Endothelial cell of umbilical vein (primary cell): ENCODE data around the gene NUB1. TPM values are rescaled to one million over a fixed set of nuclear protein-coding genes. Genes with fewer than 3 reads are reported as not detected.

Source experiments
- BruUV-seq: library from RNA; stranded (reverse); fragments of 400-500 nt; replicated peaks from 2 replicates; lab custom pipeline; 2021; lab: Mats Ljungman, UMichigan
- CTCF ChIA-PET: fragments of 300-600, 350-600 bp; sonication (Branson Sonifier 250); formaldehyde crosslinking; loops from one replicate; lab custom pipeline; 2021; ENCODE audit warnings: antibody characterized with exemption, inconsistent platforms; lab: Charles Lee
- POLR2A ChIA-PET: fragments of 300-600, 350-600 bp; sonication (Branson Sonifier 250); formaldehyde crosslinking; loops from one replicate; lab custom pipeline; 2021; ENCODE audit warnings: antibody characterized with exemption, inconsistent platforms; lab: Charles Lee
- DNase-seq: peaks from one replicate; pipeline ENCODE4 v3.0.0-alpha.2; 2011; ENCODE audit warnings: low read depth, low spot score
- FAIRE-seq: peaks from 2 replicates; lab custom pipeline; 2011; peaks lifted over from hg19 to GRCh38; lab: Jason Lieb, UNC
- H2AFZ ChIP-seq: 2 replicates; pipeline ENCODE4 v1.6.0; 2012; ENCODE audit warnings: low read depth, low read length, control low read depth, inconsistent platforms
- H3K27ac ChIP-seq: 2 replicates; pipeline ENCODE4 v1.5.1; 2011; ENCODE audit warnings: low read depth, mild to moderate bottlenecking, control low read depth, low read length, moderate library complexity; ENCODE audit not compliant: insufficient read depth
- H3K27me3 ChIP-seq, 2 experiments: 2 replicates each; pipeline versions ENCODE4 v1.6.0 to v1.6.1; 2011; ENCODE audit warnings: low read length in 2 of 2, mixed read lengths in 1 of 2; ENCODE audit not compliant: control insufficient read depth in 2 of 2, insufficient read depth in 2 of 2
- H3K36me3 ChIP-seq, 2 experiments: 2 replicates in 1 of 2; 3 replicates in 1 of 2; pipeline ENCODE4 v1.5.1; 2011; ENCODE audit warnings: low read length in 2 of 2, mild to moderate bottlenecking in 1 of 2, moderate library complexity in 1 of 2; ENCODE audit not compliant: control insufficient read depth in 2 of 2, insufficient read depth in 2 of 2; ENCODE audit errors: extremely low read depth in 1 of 2
- H3K4me1 ChIP-seq: 3 replicates; pipeline ENCODE4 v1.5.1; 2011; ENCODE audit warnings: mild to moderate bottlenecking, low read length; ENCODE audit not compliant: control insufficient read depth, insufficient read depth; ENCODE audit errors: extremely low read depth
- H3K4me2 ChIP-seq: 2 replicates; pipeline ENCODE4 v1.6.1; 2011; ENCODE audit warnings: low read length, control low read depth, mixed read lengths; ENCODE audit not compliant: insufficient read depth
- H3K4me3 ChIP-seq, 3 experiments: fragments of 200-600 bp in 1 of 3; sonication (generic), shearing (Covaris generic) in 1 of 3; replicated peaks in 1 of 3; 2 replicates each; pipeline ENCODE4 v1.5.1; 2011 to 2016; ENCODE audit warnings: control low read depth in 3 of 3, low read length in 3 of 3, mild to moderate bottlenecking in 2 of 3, inconsistent platforms in 1 of 3, low read depth in 1 of 3, moderate library complexity in 1 of 3; ENCODE audit not compliant: insufficient read depth in 1 of 3
- H3K79me2 ChIP-seq: 2 replicates; pipeline ENCODE4 v1.6.0; 2012; ENCODE audit warnings: low read length, inconsistent platforms; ENCODE audit not compliant: control insufficient read depth, insufficient read depth
- H3K9ac ChIP-seq: replicated peaks from 2 replicates; pipeline ENCODE3; 2011; ENCODE audit warnings: low read length, control low read depth; ENCODE audit not compliant: insufficient read depth; ENCODE audit errors: extremely low read depth
- H3K9me1 ChIP-seq: replicated peaks from 3 replicates; pipeline ENCODE4 v1.6.0; 2011; ENCODE audit warnings: mild to moderate bottlenecking, low read length; ENCODE audit not compliant: control insufficient read depth, insufficient read depth; ENCODE audit errors: extremely low read depth
- H3K9me3 ChIP-seq: replicated peaks from 2 replicates; pipeline ENCODE4 v1.5.1; 2012; ENCODE audit warnings: low read length, inconsistent platforms; ENCODE audit not compliant: control insufficient read depth, insufficient read depth
- H4K20me1 ChIP-seq: replicated peaks from 2 replicates; pipeline ENCODE3; 2011; ENCODE audit warnings: mild to moderate bottlenecking, low read length; ENCODE audit not compliant: control insufficient read depth, insufficient read depth; ENCODE audit errors: extremely low read depth
- EZH2 ChIP-seq: IDR thresholded peaks from 2 replicates; pipeline ENCODE4 v1.6.1; 2012; ENCODE audit warnings: borderline replicate concordance, low read depth, mild to moderate bottlenecking, moderate library complexity, low read length, inconsistent platforms; ENCODE audit not compliant: severe bottlenecking
- FOS ChIP-seq: IDR thresholded peaks from 2 replicates; pipeline ENCODE4 v1.6.1; 2011; ENCODE audit warnings: mild to moderate bottlenecking, low read length, moderate library complexity, borderline replicate concordance; ENCODE audit not compliant: insufficient read depth
- GATA2 ChIP-seq: IDR thresholded peaks from 2 replicates; pipeline ENCODE4 v1.7.0; 2011; ENCODE audit warnings: low read depth, mild to moderate bottlenecking, moderate library complexity, mixed read lengths, low read length; ENCODE audit not compliant: insufficient read length, insufficient read depth
- JUN ChIP-seq: IDR thresholded peaks from 2 replicates; pipeline ENCODE4 v1.6.1; 2011; ENCODE audit warnings: borderline replicate concordance, low read depth; ENCODE audit not compliant: insufficient read length, insufficient read depth
- MYC ChIP-seq: IDR thresholded peaks from one replicate; pipeline ENCODE4 v1.6.1; 2011; ENCODE audit warnings: mild to moderate bottlenecking, low read depth, low read length
- POLR2A ChIP-seq: IDR thresholded peaks from 2 replicates; pipeline ENCODE4 v1.6.1; 2012; ENCODE audit warnings: low read depth, mild to moderate bottlenecking, control low read depth, low read length
- POLR2AphosphoS5 ChIP-seq: IDR thresholded peaks from 2 replicates; pipeline ENCODE4 v1.6.1; 2012; ENCODE audit warnings: low read depth, mild to moderate bottlenecking, control low read depth, low read length, moderate library complexity; ENCODE audit not compliant: insufficient read depth
- dilution Hi-C: fragments of 300-500 bp; cut with MboI; formaldehyde crosslinking; loops from one replicate; pipeline ENCODE4 v1.15.0; 2019; ENCODE audit warnings: low sequenced_read_pairs; ENCODE audit not compliant: extremely low pct_ligation_motif_present
- intact Hi-C: fragments of 100-400 bp; cut with micrococcal nuclease; formaldehyde crosslinking; loops from one replicate; pipeline ENCODE4 v1.10.0; 2022
- polyA plus RNA-seq, 4 experiments: library from polyadenylated mRNA; depleted of rRNA in 3 of 4; stranded (reverse) in 3 of 4; unstranded in 1 of 4; fragments of >200 nt; gene quantifications; 2 replicates each; pipeline versions ENCODE4 v1.2.1 to v1.2.3, GENCODE V29; 2011 to 2012; ENCODE audit warnings: missing spikeins in 1 of 4
- total RNA-seq: library from RNA; stranded (reverse); gene quantifications from 2 replicates; pipeline ENCODE4 v1.2.3, GENCODE V29; 2021
- TF ChIP-seq, protein P1 (sequence below), 2 donors: IDR thresholded peaks; 1 replicate in 1 of 2; 2 replicates in 1 of 2; pipeline ENCODE4 v1.5.1; 2011; ENCODE audit warnings: low read length in 2 of 2, mild to moderate bottlenecking in 2 of 2, moderate library complexity in 2 of 2, control low read depth in 1 of 2, inconsistent platforms in 1 of 2, low read depth in 1 of 2; ENCODE audit not compliant: insufficient read depth in 1 of 2; ENCODE audit errors: extremely low read depth in 1 of 2
- TF ChIP-seq, protein P2 (sequence below): IDR thresholded peaks from 2 replicates; pipeline ENCODE4 v1.6.1; 2011; ENCODE audit not compliant: insufficient read depth, insufficient read length

Gene NUB1
- total and polyA plus RNA-seq, 2 donors (not counting 3 experiments of a cell fraction or from before 2014, with no cell fraction given) = 28.0 to 46.2 TPM

DNA sequence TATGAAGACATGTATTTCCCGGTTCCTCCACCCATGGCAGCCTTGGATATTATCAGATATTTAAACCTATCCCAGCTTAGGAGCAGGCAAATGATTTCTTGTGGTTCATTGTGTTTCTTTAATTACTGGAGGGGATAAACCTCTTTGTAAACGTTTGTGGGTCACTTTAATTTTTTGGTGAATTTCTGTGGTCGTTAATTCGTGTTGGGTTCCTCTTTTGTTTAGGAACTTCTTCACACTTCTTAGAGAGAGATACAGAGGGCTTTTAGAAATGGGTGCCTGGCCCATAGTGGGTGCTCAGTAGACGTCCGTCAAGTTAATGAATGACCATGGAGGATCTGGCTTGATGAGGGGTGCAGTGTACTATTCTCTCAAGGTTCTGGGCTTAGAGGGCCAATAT, 27.2 kb upstream of the NUB1 start:
- DNase-seq (no peak), FAIRE-seq (no peak)
- Histone ChIP-seq H3K9me3 (no peaks in the 10 kb centered on the region), H3K27ac (no peak overlapping the region), H4K20me1 (no peaks in the 10 kb centered on the region), H3K9me1 (no peaks in the 10 kb centered on the region), H3K4me2 (no peak overlapping the region), H3K9ac (no peak overlapping the region), H3K36me3 (no peaks in the 10 kb centered on the region), H3K27me3 (peaks cover 0 to 6% of the 10 kb centered on the region in 2 experiments), H3K4me3 (no peak overlapping the region), H3K4me1 (no peaks in the 10 kb centered on the region), H2AFZ (no peak overlapping the region), H3K79me2 (no peaks in the 10 kb centered on the region)
- dilution Hi-C loops (no loop called here), intact Hi-C loops (no loop called here)
- CTCF ChIA-PET = interaction anchor here (0.7 to 4.4 kb wide), 8 partner anchors 10 to 447 kb away, joined by 3 to 92 read pairs (median 10); no protein-coding TSS in a partner anchor
- POLR2A ChIA-PET = no interaction called here
- TF ChIP-seq GATA2 (no peak), EZH2 (no peak), FOS (no peak), JUN (no peak), MYC (no peak), POLR2AphosphoS5 (no peak), POLR2A (no peak)
- TF ChIP-seq, protein P1, sequence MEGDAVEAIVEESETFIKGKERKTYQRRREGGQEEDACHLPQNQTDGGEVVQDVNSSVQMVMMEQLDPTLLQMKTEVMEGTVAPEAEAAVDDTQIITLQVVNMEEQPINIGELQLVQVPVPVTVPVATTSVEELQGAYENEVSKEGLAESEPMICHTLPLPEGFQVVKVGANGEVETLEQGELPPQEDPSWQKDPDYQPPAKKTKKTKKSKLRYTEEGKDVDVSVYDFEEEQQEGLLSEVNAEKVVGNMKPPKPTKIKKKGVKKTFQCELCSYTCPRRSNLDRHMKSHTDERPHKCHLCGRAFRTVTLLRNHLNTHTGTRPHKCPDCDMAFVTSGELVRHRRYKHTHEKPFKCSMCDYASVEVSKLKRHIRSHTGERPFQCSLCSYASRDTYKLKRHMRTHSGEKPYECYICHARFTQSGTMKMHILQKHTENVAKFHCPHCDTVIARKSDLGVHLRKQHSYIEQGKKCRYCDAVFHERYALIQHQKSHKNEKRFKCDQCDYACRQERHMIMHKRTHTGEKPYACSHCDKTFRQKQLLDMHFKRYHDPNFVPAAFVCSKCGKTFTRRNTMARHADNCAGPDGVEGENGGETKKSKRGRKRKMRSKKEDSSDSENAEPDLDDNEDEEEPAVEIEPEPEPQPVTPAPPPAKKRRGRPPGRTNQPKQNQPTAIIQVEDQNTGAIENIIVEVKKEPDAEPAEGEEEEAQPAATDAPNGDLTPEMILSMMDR (IDR thresholded peaks at IDR 0.05; ENCODE audit: extremely low read depth in 1 of 2, insufficient read depth in 1 of 2, low read depth in 1 of 2, low read length in 2 of 2) = no peak
- TF ChIP-seq, protein P2, sequence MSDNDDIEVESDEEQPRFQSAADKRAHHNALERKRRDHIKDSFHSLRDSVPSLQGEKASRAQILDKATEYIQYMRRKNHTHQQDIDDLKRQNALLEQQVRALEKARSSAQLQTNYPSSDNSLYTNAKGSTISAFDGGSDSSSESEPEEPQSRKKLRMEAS = no peak
- BruUV-seq = no TSS peak
